PC-9 (cell line): ENCODE data around the gene IFNG-AS1.

Source experiments
- EZH2 ChIP-seq: fragments of 200-600 bp; sonication (generic); IDR thresholded peaks from 2 replicates; pipeline ENCODE4 v1.8.0; 2017; ENCODE audit warnings: antibody characterized with exemption, low read depth
- TF ChIP-seq, protein P1 (sequence below): fragments of 200-600 bp; sonication (generic); conservative IDR thresholded peaks from 2 replicates; pipeline ENCODE4 v1.6.1; 2017; ENCODE audit warnings: mixed run types, antibody characterized with exemption, mild to moderate bottlenecking, moderate library complexity

DNA sequence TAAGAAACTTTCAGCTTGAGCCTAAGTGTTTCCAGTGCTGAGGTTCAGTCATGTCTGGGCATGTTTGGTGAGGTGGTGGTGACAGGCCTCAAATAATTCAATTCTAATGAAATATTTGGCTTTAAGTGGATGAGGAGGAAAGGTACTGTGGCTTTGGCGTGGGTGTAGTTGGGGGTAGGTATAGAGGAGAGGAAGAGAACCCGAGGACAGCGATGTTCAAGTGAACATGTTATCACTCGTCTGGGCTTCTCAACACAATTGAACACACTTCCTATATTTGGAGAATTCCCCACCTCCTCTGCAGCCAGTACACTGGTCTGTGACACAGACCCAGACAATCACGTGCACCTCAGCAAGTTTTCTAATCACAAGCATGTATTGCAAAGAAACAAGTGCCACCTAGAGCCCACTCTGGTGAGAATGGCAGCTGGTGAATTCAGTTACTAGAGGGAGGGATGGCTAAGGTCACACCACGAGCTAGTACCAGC lies 53.0 kb downstream of the IFNG-AS1 start:
- TF ChIP-seq, protein P1, sequence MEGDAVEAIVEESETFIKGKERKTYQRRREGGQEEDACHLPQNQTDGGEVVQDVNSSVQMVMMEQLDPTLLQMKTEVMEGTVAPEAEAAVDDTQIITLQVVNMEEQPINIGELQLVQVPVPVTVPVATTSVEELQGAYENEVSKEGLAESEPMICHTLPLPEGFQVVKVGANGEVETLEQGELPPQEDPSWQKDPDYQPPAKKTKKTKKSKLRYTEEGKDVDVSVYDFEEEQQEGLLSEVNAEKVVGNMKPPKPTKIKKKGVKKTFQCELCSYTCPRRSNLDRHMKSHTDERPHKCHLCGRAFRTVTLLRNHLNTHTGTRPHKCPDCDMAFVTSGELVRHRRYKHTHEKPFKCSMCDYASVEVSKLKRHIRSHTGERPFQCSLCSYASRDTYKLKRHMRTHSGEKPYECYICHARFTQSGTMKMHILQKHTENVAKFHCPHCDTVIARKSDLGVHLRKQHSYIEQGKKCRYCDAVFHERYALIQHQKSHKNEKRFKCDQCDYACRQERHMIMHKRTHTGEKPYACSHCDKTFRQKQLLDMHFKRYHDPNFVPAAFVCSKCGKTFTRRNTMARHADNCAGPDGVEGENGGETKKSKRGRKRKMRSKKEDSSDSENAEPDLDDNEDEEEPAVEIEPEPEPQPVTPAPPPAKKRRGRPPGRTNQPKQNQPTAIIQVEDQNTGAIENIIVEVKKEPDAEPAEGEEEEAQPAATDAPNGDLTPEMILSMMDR = no peak
- TF ChIP-seq EZH2 = no peak
